ENCODE data around the gene COX7B.

GRCh38 chrX:77893713-77894112 is 5.6 kb upstream of the COX7B start:
- TF ChIP-seq, protein P1, sequence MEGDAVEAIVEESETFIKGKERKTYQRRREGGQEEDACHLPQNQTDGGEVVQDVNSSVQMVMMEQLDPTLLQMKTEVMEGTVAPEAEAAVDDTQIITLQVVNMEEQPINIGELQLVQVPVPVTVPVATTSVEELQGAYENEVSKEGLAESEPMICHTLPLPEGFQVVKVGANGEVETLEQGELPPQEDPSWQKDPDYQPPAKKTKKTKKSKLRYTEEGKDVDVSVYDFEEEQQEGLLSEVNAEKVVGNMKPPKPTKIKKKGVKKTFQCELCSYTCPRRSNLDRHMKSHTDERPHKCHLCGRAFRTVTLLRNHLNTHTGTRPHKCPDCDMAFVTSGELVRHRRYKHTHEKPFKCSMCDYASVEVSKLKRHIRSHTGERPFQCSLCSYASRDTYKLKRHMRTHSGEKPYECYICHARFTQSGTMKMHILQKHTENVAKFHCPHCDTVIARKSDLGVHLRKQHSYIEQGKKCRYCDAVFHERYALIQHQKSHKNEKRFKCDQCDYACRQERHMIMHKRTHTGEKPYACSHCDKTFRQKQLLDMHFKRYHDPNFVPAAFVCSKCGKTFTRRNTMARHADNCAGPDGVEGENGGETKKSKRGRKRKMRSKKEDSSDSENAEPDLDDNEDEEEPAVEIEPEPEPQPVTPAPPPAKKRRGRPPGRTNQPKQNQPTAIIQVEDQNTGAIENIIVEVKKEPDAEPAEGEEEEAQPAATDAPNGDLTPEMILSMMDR (conservative IDR thresholded peaks at IDR 0.05): no peak
- no peak for TF ChIP-seq ZFX (IDR thresholded peaks at IDR 0.05)
